Measurements from ENCODE around the gene TMEM184B.

- TF ChIP-seq CTCF (IDR thresholded peaks at IDR 0.05) (peak in 1 of 3 donors; percentile 35), EP300 (IDR thresholded peaks at IDR 0.05) (no peak), POLR2A (IDR thresholded peaks at IDR 0.05) (no peak)
Observed at GRCh38 chr22:38262051-38262795, 10.6 kb downstream of the TMEM184B start.

Data from ovary (tissue), 3 donors.